ENCODE data around the gene PTPRD.
A peak's percentile ranks its signal among the peaks of the same experiment; 100 is the strongest.
"Not testable (repeated sequence)": the region's sequence is repeated elsewhere in the genome, so short reads cannot be mapped to it uniquely, and the experiment has no call there.

PTPRD gene

GRCh38 chr9:10488937-10489336, 123.9 kb downstream of the PTPRD start:
- no peak overlapping the region for H3K4me2 ChIP-seq (ENCODE audit: low read length)
- no peaks in the 10 kb centered on the region for H4K20me1 ChIP-seq (ENCODE audit: control insufficient read depth, insufficient read depth, low read depth, low read length)
- no peaks in the 10 kb centered on the region for H3F3A ChIP-seq (ENCODE audit: control insufficient read depth, insufficient read depth)
- H3K79me2 ChIP-seq (ENCODE audit: control insufficient read depth, low read length), result no peaks in the 10 kb centered on the region
- H3K27me3 ChIP-seq (ENCODE audit: control insufficient read depth, low read length), result no peaks in the 10 kb centered on the region
- no peak overlapping the region for H3K27ac ChIP-seq (ENCODE audit: low read depth, low read length)
- TF ChIP-seq EZH2phosphoT487 (IDR thresholded peaks at IDR 0.05; ENCODE audit: borderline replicate concordance, low read length), result no peak
- no peak for TF ChIP-seq CTCF (IDR thresholded peaks at IDR 0.05; ENCODE audit: low read depth, low read length, poor library complexity, severe bottlenecking)
- no peaks in the 10 kb centered on the region for H3K36me3 ChIP-seq (ENCODE audit: control insufficient read depth, low read length)
- H3K4me1 ChIP-seq (ENCODE audit: control insufficient read depth, low read length), result no peaks in the 10 kb centered on the region
- H3K9me3 ChIP-seq (ENCODE audit: control insufficient read depth, insufficient read depth, low read length), result no peaks in the 10 kb centered on the region
- H3K9me2 ChIP-seq (replicated peaks; ENCODE audit: control insufficient read depth, low read length), result no peaks in the 10 kb centered on the region
- H3K4me3 ChIP-seq (ENCODE audit: low read length), result no peak overlapping the region

- Histone ChIP-seq H4K20me1 (ENCODE audit: control insufficient read depth, insufficient read depth, low read depth, low read length) (no peaks in the 10 kb centered on the region), H3K4me3 (ENCODE audit: low read length) (no peak overlapping the region), H3K4me2 (ENCODE audit: low read length) (no peak overlapping the region), H3K9me3 (ENCODE audit: control insufficient read depth, insufficient read depth, low read length) (no peaks in the 10 kb centered on the region), H3K27ac (ENCODE audit: low read depth, low read length) (no peak overlapping the region), H3K9me2 (replicated peaks; ENCODE audit: control insufficient read depth, low read length) (no peaks in the 10 kb centered on the region), H3K79me2 (ENCODE audit: control insufficient read depth, low read length) (no peaks in the 10 kb centered on the region), H3K27me3 (ENCODE audit: control insufficient read depth, low read length) (no peaks in the 10 kb centered on the region), H3K36me3 (ENCODE audit: control insufficient read depth, low read length) (no peaks in the 10 kb centered on the region), H3K4me1 (ENCODE audit: control insufficient read depth, low read length) (no peaks in the 10 kb centered on the region), H3F3A (ENCODE audit: control insufficient read depth, insufficient read depth) (no peaks in the 10 kb centered on the region)
- TF ChIP-seq EZH2phosphoT487 (IDR thresholded peaks at IDR 0.05; ENCODE audit: borderline replicate concordance, low read length) (no peak), CTCF (IDR thresholded peaks at IDR 0.05; ENCODE audit: low read depth, low read length, poor library complexity, severe bottlenecking) (peak; percentile 52)
These were observed 133.6 kb downstream of the PTPRD start for GRCh38 chr9:10479172-10479571.

- not testable (repeated sequence) for H3K9me2 ChIP-seq (replicated peaks; ENCODE audit: control insufficient read depth, low read length); H3K79me2 ChIP-seq (ENCODE audit: control insufficient read depth, low read length); H3K4me3 ChIP-seq (ENCODE audit: low read length); H3K4me2 ChIP-seq (ENCODE audit: low read length); H3K4me1 ChIP-seq (ENCODE audit: control insufficient read depth, low read length); H3K36me3 ChIP-seq (ENCODE audit: control insufficient read depth, low read length); H3F3A ChIP-seq (ENCODE audit: control insufficient read depth, insufficient read depth); H4K20me1 ChIP-seq (ENCODE audit: control insufficient read depth, insufficient read depth, low read depth, low read length); H3K9me3 ChIP-seq (ENCODE audit: control insufficient read depth, insufficient read depth, low read length); H3K27ac ChIP-seq (ENCODE audit: low read depth, low read length); H3K27me3 ChIP-seq (ENCODE audit: control insufficient read depth, low read length)
These were observed 163.6 kb downstream of the PTPRD start for GRCh38 chr9:10449201-10449617.

DNA sequence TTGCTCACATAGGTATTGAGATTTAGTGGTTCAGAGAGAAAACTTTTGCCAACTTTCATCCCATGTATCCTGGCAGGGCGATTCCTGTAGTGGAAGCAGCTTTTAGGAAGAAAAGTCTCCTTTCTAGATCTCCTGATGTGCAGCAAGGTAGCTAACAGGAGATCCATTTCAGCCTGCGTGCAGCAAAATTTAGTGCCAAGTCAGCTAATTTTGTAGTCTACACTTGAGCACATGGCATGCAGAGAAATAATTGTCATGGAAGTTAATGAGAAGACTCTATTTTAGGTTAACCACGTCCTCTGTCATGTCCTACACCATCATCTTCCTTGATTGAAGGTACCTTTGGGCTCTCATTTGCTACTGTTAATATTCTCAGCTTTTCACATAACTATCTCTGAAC, 165.8 kb downstream of the PTPRD start:
- no peaks in the 10 kb centered on the region for H3F3A ChIP-seq (ENCODE audit: control insufficient read depth, insufficient read depth)
- no peak overlapping the region for H3K4me2 ChIP-seq (ENCODE audit: low read length)

More for the DNA sequence above, 165.8 kb downstream of the PTPRD start:
- Histone ChIP-seq H3K9me2 (replicated peaks; ENCODE audit: control insufficient read depth, low read length) (no peaks in the 10 kb centered on the region), H3K4me1 (ENCODE audit: control insufficient read depth, low read length) (no peaks in the 10 kb centered on the region), H3K79me2 (ENCODE audit: control insufficient read depth, low read length) (no peaks in the 10 kb centered on the region), H3K36me3 (ENCODE audit: control insufficient read depth, low read length) (no peaks in the 10 kb centered on the region), H3K27ac (ENCODE audit: low read depth, low read length) (no peak overlapping the region), H3K9me3 (ENCODE audit: control insufficient read depth, insufficient read depth, low read length) (no peaks in the 10 kb centered on the region), H4K20me1 (ENCODE audit: control insufficient read depth, insufficient read depth, low read depth, low read length) (no peaks in the 10 kb centered on the region), H3K27me3 (ENCODE audit: control insufficient read depth, low read length) (no peaks in the 10 kb centered on the region), H3K4me3 (ENCODE audit: low read length) (no peak overlapping the region)
- no peak for TF ChIP-seq EZH2phosphoT487 (IDR thresholded peaks at IDR 0.05; ENCODE audit: borderline replicate concordance, low read length)
- no peak for TF ChIP-seq CTCF (IDR thresholded peaks at IDR 0.05; ENCODE audit: low read depth, low read length, poor library complexity, severe bottlenecking)

All from DOHH2 (cell line).